GM12875 (cell line): ENCODE data around the gene ARL15.

ENCODE experiments used
- H3K4me3 ChIP-seq: one replicate; pipeline ENCODE4 v1.5.1; 2011; ENCODE audit warnings: low read depth, low read length, control low read depth
- CTCF ChIP-seq: IDR thresholded peaks from 2 replicates; pipeline ENCODE4 v1.5.1; 2011; ENCODE audit warnings: low read depth, mild to moderate bottlenecking, control low read depth, inconsistent platforms, low read length, moderate library complexity, borderline replicate concordance; ENCODE audit not compliant: insufficient read depth

ARL15 gene

GRCh38 chr5:54086191-54086590 is 224.2 kb downstream of the ARL15 start:
- no peak for TF ChIP-seq CTCF
- H3K4me3 ChIP-seq: no peak overlapping the region

- no peak for TF ChIP-seq CTCF
- no peak overlapping the region for H3K4me3 ChIP-seq
Observed at GRCh38 chr5:54084696-54085095, 225.7 kb downstream of the ARL15 start.

- TF ChIP-seq CTCF: no peak
- H3K4me3 ChIP-seq: no peak overlapping the region
Observed at GRCh38 chr5:54083851-54084250, 226.5 kb downstream of the ARL15 start.

GRCh38 chr5:54083245-54083644 is 227.1 kb downstream of the ARL15 start:
- no peak for TF ChIP-seq CTCF
- no peak overlapping the region for H3K4me3 ChIP-seq

GRCh38 chr5:54081415-54081814 is 229.0 kb downstream of the ARL15 start:
- TF ChIP-seq CTCF: no peak
- no peak overlapping the region for H3K4me3 ChIP-seq

GRCh38 chr5:54080831-54081230 is 229.5 kb downstream of the ARL15 start:
- no peak for TF ChIP-seq CTCF
- H3K4me3 ChIP-seq: no peak overlapping the region

- TF ChIP-seq CTCF: no peak
Observed at GRCh38 chr5:54073735-54074134, 236.6 kb downstream of the ARL15 start.

More at GRCh38 chr5:54073735-54074134, 236.6 kb downstream of the ARL15 start:
- H3K4me3 ChIP-seq: no peak overlapping the region
